Glutamatergic neuron (in vitro differentiated cells): ENCODE results near the gene CLASP2. TPM values are rescaled to one million over a fixed set of nuclear protein-coding genes. Genes with fewer than 3 reads are reported as not detected.
A peak's percentile ranks its signal among the peaks of the same experiment; 100 is the strongest.

Experiments
- DNase-seq: peaks from one replicate; pipeline ENCODE4 v3.0.0; 2022
- H3K27ac Mint-ChIP-seq: one replicate; pipeline ENCODE4 v1.8.0; 2020; ENCODE audit warnings: mild to moderate bottlenecking, mixed read lengths, inconsistent platforms; ENCODE audit not compliant: unreplicated experiment
- H3K27me3 Mint-ChIP-seq: one replicate; pipeline ENCODE4 v1.8.0; 2020; ENCODE audit warnings: mild to moderate bottlenecking, moderate library complexity, mixed read lengths, inconsistent platforms; ENCODE audit not compliant: unreplicated experiment
- H3K36me3 Mint-ChIP-seq: one replicate; pipeline ENCODE4 v1.8.0; 2020; ENCODE audit warnings: mild to moderate bottlenecking, mixed read lengths, inconsistent platforms; ENCODE audit not compliant: unreplicated experiment
- H3K4me1 Mint-ChIP-seq: one replicate; pipeline ENCODE4 v1.8.0; 2020; ENCODE audit warnings: mild to moderate bottlenecking, low read depth, mixed read lengths, inconsistent platforms; ENCODE audit not compliant: unreplicated experiment
- H3K4me3 Mint-ChIP-seq: one replicate; pipeline ENCODE4 v1.8.0; 2020; ENCODE audit warnings: mild to moderate bottlenecking, mixed read lengths, inconsistent platforms; ENCODE audit not compliant: unreplicated experiment
- H3K9me3 Mint-ChIP-seq: one replicate; pipeline ENCODE4 v1.8.0; 2020; ENCODE audit warnings: mild to moderate bottlenecking, moderate library complexity, mixed read lengths, inconsistent platforms; ENCODE audit not compliant: unreplicated experiment
- CTCF ChIP-seq: fragments of 200-600 bp; sonication (generic); IDR thresholded peaks from one replicate; pipeline ENCODE4 v1.5.0; 2021; ENCODE audit not compliant: partially characterized antibody, unreplicated experiment
- total RNA-seq: library from RNA; stranded (reverse); fragmentation: NEBNext Ultra II Directional; extraction: Animal tissue kit (Norgen Biotek cat#: 25700); gene quantifications from one replicate; pipeline ENCODE4 v1.2.1, GENCODE V29; 2021; ENCODE audit not compliant: unreplicated experiment

The CLASP2 gene
- total RNA-seq, 1 donor from 2014 or later: 384 TPM

GRCh38 chr3:33538678-33539339, 179.2 kb downstream of the CLASP2 start:
- no peaks in the 10 kb centered on the region for H3K9me3 Mint-ChIP-seq
- no peak for DNase-seq
- no peaks in the 10 kb centered on the region for H3K4me1 Mint-ChIP-seq
- H3K36me3 Mint-ChIP-seq: no peaks in the 10 kb centered on the region
- TF ChIP-seq CTCF: no peak
- H3K4me3 Mint-ChIP-seq: no peak overlapping the region
- peaks cover 2% of the 10 kb centered on the region for H3K27me3 Mint-ChIP-seq
- H3K27ac Mint-ChIP-seq: no peak overlapping the region

GRCh38 chr3:33537133-33537532, 180.9 kb downstream of the CLASP2 start:
- no peak overlapping the region for H3K4me3 Mint-ChIP-seq
- DNase-seq: no peak
- H3K4me1 Mint-ChIP-seq: no peaks in the 10 kb centered on the region
- H3K36me3 Mint-ChIP-seq: no peaks in the 10 kb centered on the region
- peaks cover 2% of the 10 kb centered on the region for H3K9me3 Mint-ChIP-seq
- H3K27ac Mint-ChIP-seq: no peak overlapping the region
- no peak for TF ChIP-seq CTCF
- H3K27me3 Mint-ChIP-seq: peaks cover 2% of the 10 kb centered on the region

GRCh38 chr3:33526787-33527186, 191.3 kb downstream of the CLASP2 start:
- no peak for DNase-seq
- no peak for TF ChIP-seq CTCF
- peaks cover 6% of the 10 kb centered on the region for H3K4me1 Mint-ChIP-seq

GRCh38 chr3:33525232-33525631, 192.8 kb downstream of the CLASP2 start:
- Mint-ChIP-seq H3K36me3 (peaks cover 54% of the 10 kb centered on the region), H3K4me3 (no peak overlapping the region), H3K9me3 (peaks cover 21% of the 10 kb centered on the region), H3K27ac (no peak overlapping the region), H3K4me1 (peaks cover 14% of the 10 kb centered on the region), H3K27me3 (peaks cover 8% of the 10 kb centered on the region)
- no peak for DNase-seq
- no peak for TF ChIP-seq CTCF

More at GRCh38 chr3:33526787-33527186, 191.3 kb downstream of the CLASP2 start:
- Mint-ChIP-seq H3K36me3 (peaks cover 60% of the 10 kb centered on the region), H3K9me3 (peaks cover 19% of the 10 kb centered on the region), H3K4me3 (no peak overlapping the region), H3K27ac (no peak overlapping the region), H3K27me3 (peaks cover 8% of the 10 kb centered on the region)

GRCh38 chr3:33523093-33523667, 194.9 kb downstream of the CLASP2 start:
- Mint-ChIP-seq H3K4me3 (no peak overlapping the region), H3K27ac (peak overlapping the region; percentile 5), H3K36me3 (peaks cover 42% of the 10 kb centered on the region), H3K9me3 (peaks cover 17% of the 10 kb centered on the region), H3K27me3 (peaks cover 6% of the 10 kb centered on the region), H3K4me1 (peaks cover 14% of the 10 kb centered on the region)
- TF ChIP-seq CTCF: no peak
- no peak for DNase-seq
